B cell (primary cell): ENCODE results near the gene SCNN1B. TPM values are rescaled to one million over a fixed set of nuclear protein-coding genes. Genes with fewer than 3 reads are reported as not detected.

Source experiments
- ATAC-seq: fragments of 200-7000 bp; cut with Tn5 transposase; one replicate; pipeline ENCODE4 v1.10.0; 2021; ENCODE audit warnings: low read depth, mild to moderate bottlenecking, moderate number of reproducible peaks, moderate library complexity
- CTCF ChIA-PET: fragments of 350-600 bp; sonication (Branson Sonifier 250); formaldehyde crosslinking; loops from one replicate; lab custom pipeline; 2021; ENCODE audit warnings: antibody characterized with exemption, inconsistent platforms; lab: Charles Lee
- POLR2A ChIA-PET: fragments of 350-600 bp; sonication (Branson Sonifier 250); formaldehyde crosslinking; loops from one replicate; lab custom pipeline; 2021; ENCODE audit warnings: antibody characterized with exemption; lab: Charles Lee
- DNase-seq: peaks from one replicate; pipeline ENCODE4 v3.0.0; 2013
- H2AFZ ChIP-seq: 2 replicates; pipeline ENCODE4 v1.6.1; 2012; ENCODE audit warnings: mild to moderate bottlenecking, low read depth, low read length; ENCODE audit not compliant: insufficient read depth, poor library complexity, severe bottlenecking
- H3K27ac ChIP-seq, 2 donors: 1 replicate in 1 of 2; 2 replicates in 1 of 2; pipeline ENCODE4 v1.5.1; 2012 to 2013; ENCODE audit warnings: low read length in 2 of 2, mild to moderate bottlenecking in 2 of 2, moderate library complexity in 1 of 2
- H3K27me3 ChIP-seq, 4 experiments: fragments of 200-600 bp in 1 of 4; sonication (generic) in 1 of 4; replicated peaks in 1 of 4; 1 replicate in 2 of 4; 2 replicates in 2 of 4; pipeline versions ENCODE4 v1.6.1 to v1.7.0; 2013 to 2016; ENCODE audit warnings: low read length in 3 of 4, mild to moderate bottlenecking in 2 of 4, mixed read lengths in 1 of 4, moderate library complexity in 1 of 4; ENCODE audit not compliant: insufficient read depth in 4 of 4, control insufficient read depth in 3 of 4; ENCODE audit errors: control extremely low read depth in 1 of 4
- H3K36me3 ChIP-seq, 2 experiments: replicated peaks in 1 of 2; 1 replicate in 1 of 2; 2 replicates in 1 of 2; pipeline versions ENCODE4 v1.6.1 to v1.7.1; 2013; ENCODE audit warnings: low read length in 1 of 2; ENCODE audit not compliant: insufficient read depth in 2 of 2, control insufficient read depth in 1 of 2; ENCODE audit errors: control extremely low read depth in 1 of 2, extremely low read depth in 1 of 2
- H3K4me1 ChIP-seq, 2 donors: fragments of 200-600 bp in 1 of 2; sonication (generic) in 1 of 2; 1 replicate in 1 of 2; 2 replicates in 1 of 2; pipeline versions ENCODE4 v1.5.1 to v1.6.1; 2013 to 2017; ENCODE audit warnings: low read length in 2 of 2; ENCODE audit not compliant: control insufficient read depth in 2 of 2, insufficient read depth in 2 of 2
- H3K4me2 ChIP-seq: replicated peaks from 2 replicates; pipeline ENCODE3; 2012; ENCODE audit warnings: mild to moderate bottlenecking, low read depth, low read length; ENCODE audit not compliant: poor library complexity, severe bottlenecking
- H3K4me3 ChIP-seq, 5 experiments: fragments of 200-600 bp in 1 of 5; sonication (generic) in 1 of 5; 1 replicate in 3 of 5; 2 replicates in 2 of 5; pipeline versions ENCODE4 v1.5.1 to v1.7.0; 2011 to 2016; ENCODE audit warnings: low read length in 4 of 5, mild to moderate bottlenecking in 4 of 5, low read depth in 2 of 5, control low read depth in 1 of 5, moderate library complexity in 1 of 5; ENCODE audit not compliant: insufficient read depth in 1 of 5; ENCODE audit errors: control extremely low read depth in 1 of 5, extremely low read depth in 1 of 5
- H3K79me2 ChIP-seq: fragments of 200-600 bp; sonication (generic); one replicate; pipeline ENCODE4 v1.6.0; 2016; ENCODE audit warnings: low read length; ENCODE audit not compliant: control insufficient read depth, insufficient read depth
- H3K9ac ChIP-seq: fragments of 200-600 bp; sonication (generic); 2 replicates; pipeline ENCODE4 v1.6.1; 2017; ENCODE audit warnings: mild to moderate bottlenecking, low read length, moderate library complexity
- H3K9me3 ChIP-seq, 3 donors: one replicate each; pipeline versions ENCODE4 v1.6.1 to v1.7.1; 2013; ENCODE audit warnings: low read length in 2 of 3; ENCODE audit not compliant: control insufficient read depth in 2 of 3, insufficient read depth in 1 of 3; ENCODE audit errors: control extremely low read depth in 1 of 3
- H4K20me1 ChIP-seq: 2 replicates; pipeline ENCODE4 v1.6.0; 2012; ENCODE audit warnings: mild to moderate bottlenecking, low read length; ENCODE audit not compliant: insufficient read depth, control insufficient read depth, poor library complexity, severe bottlenecking
- H3K27ac Mint-ChIP-seq: one replicate; pipeline ENCODE4 v1.8.0; 2021; ENCODE audit warnings: mixed read lengths
- H3K27me3 Mint-ChIP-seq: one replicate; pipeline ENCODE4 v1.8.0; 2021; ENCODE audit warnings: mixed read lengths
- H3K4me1 Mint-ChIP-seq: one replicate; pipeline ENCODE4 v1.8.0; 2021; ENCODE audit warnings: mixed read lengths
- H3K4me3 Mint-ChIP-seq: one replicate; pipeline ENCODE4 v1.8.0; 2021; ENCODE audit warnings: mixed read lengths
- H3K9me3 Mint-ChIP-seq: one replicate; pipeline ENCODE4 v1.8.0; 2022; ENCODE audit warnings: mixed read lengths; ENCODE audit not compliant: insufficient read depth
- CTCF ChIP-seq: fragments of 200-600 bp; IDR thresholded peaks from one replicate; pipeline ENCODE4 v1.8.0; 2022; ENCODE audit warnings: antibody characterized with exemption, mild to moderate bottlenecking
- EZH2 ChIP-seq: IDR thresholded peaks from 2 replicates; pipeline ENCODE4 v1.6.1; 2012; ENCODE audit warnings: borderline replicate concordance, low read depth, mild to moderate bottlenecking, moderate library complexity, low read length; ENCODE audit not compliant: insufficient read depth, poor library complexity, severe bottlenecking
- WGBS: methylation state at CpG from one replicate; pipeline ENCODE4 v1.1.5; 2013; ENCODE audit warnings: missing lambda C conversion rate; ENCODE audit not compliant: insufficient coverage; 5-methylcytosine and 5-hydroxymethylcytosine counted together
- intact Hi-C: fragments of 100-400 bp; cut with micrococcal nuclease; formaldehyde crosslinking; loops from one replicate; pipeline ENCODE4 v1.10.0; 2022
- polyA plus RNA-seq: library from polyadenylated mRNA; depleted of rRNA; stranded (reverse); fragments of >200 nt; gene quantifications from 2 replicates; pipeline ENCODE4 v1.2.3, GENCODE V29; 2012
- total RNA-seq, 2 donors: library from RNA; stranded (reverse); fragments of 120-200 nt in 1 of 2; gene quantifications; 1 replicate in 1 of 2; 2 replicates in 1 of 2; pipeline versions ENCODE4 v1.2.3 to v1.2.4, GENCODE V29; 2013 to 2022

SCNN1B gene
- total and polyA plus RNA-seq, 2 donors (not counting 1 experiment from before 2014, with no cell fraction given) = 0.30 TPM; not detected in 1

GRCh38 chr16:23424292-23424958 lies 122.3 kb downstream of the SCNN1B start:
- Mint-ChIP-seq H3K4me1 (no peaks in the 10 kb centered on the region), H3K4me3 (no peak overlapping the region), H3K27me3 (no peaks in the 10 kb centered on the region), H3K27ac (no peak overlapping the region), H3K9me3 (no peaks in the 10 kb centered on the region)
- Histone ChIP-seq H4K20me1 (no peaks in the 10 kb centered on the region), H3K4me3 (no peak overlapping the region), H3K4me2 (no peak overlapping the region), H3K36me3 (peaks cover 0 to 4% of the 10 kb centered on the region in 2 experiments), H3K4me1 (no peaks in the 10 kb centered on the region), H3K79me2 (no peaks in the 10 kb centered on the region), H3K27me3 (no peaks in the 10 kb centered on the region), H3K9me3 (no peaks in the 10 kb centered on the region), H2AFZ (no peak overlapping the region), H3K9ac (no peak overlapping the region), H3K27ac (no peak overlapping the region)
- ATAC-seq = no peak
- WGBS = 97% methylated on average over 13 of the region's 14 CpGs
- intact Hi-C loops = no loop called here
- ChIA-PET CTCF (interaction anchor here (4.5 kb wide), 1 partner anchor 11 kb away, joined by 33 read pairs; no protein-coding TSS in a partner anchor), POLR2A (no interaction called here)
- TF ChIP-seq CTCF (no peak), EZH2 (no peak)
- no peak for DNase-seq

GRCh38 chr16:23428351-23428750 lies 126.2 kb downstream of the SCNN1B start:
- Mint-ChIP-seq H3K27ac (no peak overlapping the region), H3K4me3 (no peak overlapping the region), H3K4me1 (no peaks in the 10 kb centered on the region), H3K27me3 (no peaks in the 10 kb centered on the region), H3K9me3 (no peaks in the 10 kb centered on the region)
- no peak for TF ChIP-seq CTCF
- TF ChIP-seq EZH2 = no peak
- H4K20me1 ChIP-seq = no peaks in the 10 kb centered on the region
- H2AFZ ChIP-seq = no peak overlapping the region
- intact Hi-C loops = no loop called here
- WGBS = 83% methylated on average over 2 of the region's 2 CpGs
- no peak overlapping the region for H3K4me2 ChIP-seq
- ChIA-PET CTCF (no interaction called here), POLR2A (no interaction called here)
- H3K9ac ChIP-seq = no peak overlapping the region
- H3K4me1 ChIP-seq = no peaks in the 10 kb centered on the region
- peaks cover 2 to 17% of the 10 kb centered on the region in 2 experiments for H3K36me3 ChIP-seq
- no peak overlapping the region for H3K4me3 ChIP-seq
- H3K79me2 ChIP-seq = no peaks in the 10 kb centered on the region
- ATAC-seq (no peak), DNase-seq (no peak)
- H3K27ac ChIP-seq = no peak overlapping the region
- no peaks in the 10 kb centered on the region for H3K9me3 ChIP-seq
- H3K27me3 ChIP-seq = no peaks in the 10 kb centered on the region
